Measurements from ENCODE around the gene ADAMTS16. TPM values are rescaled to one million over a fixed set of nuclear protein-coding genes. Genes with fewer than 3 reads are reported as not detected.

ADAMTS16 gene
- polyA plus RNA-seq, 3 donors: not detected

- Histone ChIP-seq H4K20me1 (ENCODE audit: insufficient read depth, low read length) (no peaks in the 10 kb centered on the region), H3K27me3 (ENCODE audit: control insufficient read depth in 2 of 2, insufficient read depth in 2 of 2, low read length in 2 of 2) (no peaks in the 10 kb centered on the region), H3K4me2 (replicated peaks; ENCODE audit: extremely low read depth, low read length, poor library complexity, severe bottlenecking) (no peak overlapping the region), H3K36me3 (replicated peaks in 1 of 2; ENCODE audit: control insufficient read depth in 1 of 2, insufficient read depth in 2 of 2, low read length in 2 of 2) (no peaks in the 10 kb centered on the region), H3K9me3 (replicated peaks in 1 of 2; ENCODE audit: control insufficient read depth in 1 of 2, insufficient read depth in 1 of 2, low read length in 2 of 2) (peaks cover 0 to 9% of the 10 kb centered on the region in 2 donors), H3K27ac (ENCODE audit: low read depth in 1 of 2, low read length in 2 of 2) (no peak overlapping the region), H3K79me2 (ENCODE audit: insufficient read depth, low read length) (no peaks in the 10 kb centered on the region), H3K4me3 (replicated peaks in 1 of 3; ENCODE audit: low read depth in 2 of 3, low read length in 3 of 3) (no peak overlapping the region), H3K4me1 (ENCODE audit: control insufficient read depth in 1 of 2, insufficient read depth in 2 of 2, low read length in 2 of 2) (no peaks in the 10 kb centered on the region), H2AFZ (ENCODE audit: insufficient read depth, low read depth, low read length, poor library complexity, severe bottlenecking) (no peak overlapping the region), H3K9ac (ENCODE audit: insufficient read depth, low read length, poor library complexity, severe bottlenecking) (no peak overlapping the region)
- H3K27ac Mint-ChIP-seq: no peak overlapping the region
- 93% methylated on average over 12 of the region's 15 CpGs for WGBS (ENCODE audit: insufficient coverage)
- H3K4me1 Mint-ChIP-seq: no peaks in the 10 kb centered on the region
- H3K4me3 Mint-ChIP-seq: no peak overlapping the region
- no peaks in the 10 kb centered on the region for H3K36me3 Mint-ChIP-seq
- TF ChIP-seq, protein P1, sequence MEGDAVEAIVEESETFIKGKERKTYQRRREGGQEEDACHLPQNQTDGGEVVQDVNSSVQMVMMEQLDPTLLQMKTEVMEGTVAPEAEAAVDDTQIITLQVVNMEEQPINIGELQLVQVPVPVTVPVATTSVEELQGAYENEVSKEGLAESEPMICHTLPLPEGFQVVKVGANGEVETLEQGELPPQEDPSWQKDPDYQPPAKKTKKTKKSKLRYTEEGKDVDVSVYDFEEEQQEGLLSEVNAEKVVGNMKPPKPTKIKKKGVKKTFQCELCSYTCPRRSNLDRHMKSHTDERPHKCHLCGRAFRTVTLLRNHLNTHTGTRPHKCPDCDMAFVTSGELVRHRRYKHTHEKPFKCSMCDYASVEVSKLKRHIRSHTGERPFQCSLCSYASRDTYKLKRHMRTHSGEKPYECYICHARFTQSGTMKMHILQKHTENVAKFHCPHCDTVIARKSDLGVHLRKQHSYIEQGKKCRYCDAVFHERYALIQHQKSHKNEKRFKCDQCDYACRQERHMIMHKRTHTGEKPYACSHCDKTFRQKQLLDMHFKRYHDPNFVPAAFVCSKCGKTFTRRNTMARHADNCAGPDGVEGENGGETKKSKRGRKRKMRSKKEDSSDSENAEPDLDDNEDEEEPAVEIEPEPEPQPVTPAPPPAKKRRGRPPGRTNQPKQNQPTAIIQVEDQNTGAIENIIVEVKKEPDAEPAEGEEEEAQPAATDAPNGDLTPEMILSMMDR (IDR thresholded peaks at IDR 0.05): no peak
- peaks cover 4 to 8% (median 5%) of the 10 kb centered on the region in 7 donors for H3K9me3 Mint-ChIP-seq
- DNase-seq: no peak
- peaks cover 0 to 2% (median 0%) of the 10 kb centered on the region in 3 donors for H3K27me3 Mint-ChIP-seq (ENCODE audit: low read depth in 3 of 3)
- intact Hi-C loops (cut with micrococcal nuclease): no loop called here
Measured at GRCh38 chr5:5132693-5133295, 7.3 kb upstream of the ADAMTS16 start.

- Mint-ChIP-seq H3K4me1 (no peaks in the 10 kb centered on the region), H3K27ac (no peak overlapping the region), H3K27me3 (ENCODE audit: low read depth in 3 of 3) (peaks cover 5 to 7% (median 7%) of the 10 kb centered on the region in 3 donors), H3K4me3 (no peak overlapping the region), H3K9me3 (peaks cover 4 to 13% (median 7%) of the 10 kb centered on the region in 7 donors), H3K36me3 (no peaks in the 10 kb centered on the region)
- no peak for DNase-seq
- no peak overlapping the region for H3K4me2 ChIP-seq (replicated peaks; ENCODE audit: extremely low read depth, low read length, poor library complexity, severe bottlenecking)
- TF ChIP-seq, protein P1 (IDR thresholded peaks at IDR 0.05): no peak
- no peak overlapping the region for H3K27ac ChIP-seq (ENCODE audit: low read depth in 1 of 2, low read length in 2 of 2)
- no peak overlapping the region for H2AFZ ChIP-seq (ENCODE audit: insufficient read depth, low read depth, low read length, poor library complexity, severe bottlenecking)
- no peaks in the 10 kb centered on the region for H3K79me2 ChIP-seq (ENCODE audit: insufficient read depth, low read length)
- H4K20me1 ChIP-seq (ENCODE audit: insufficient read depth, low read length): no peaks in the 10 kb centered on the region
- peaks cover 0 to 9% of the 10 kb centered on the region in 2 donors for H3K9me3 ChIP-seq (replicated peaks in 1 of 2; ENCODE audit: control insufficient read depth in 1 of 2, insufficient read depth in 1 of 2, low read length in 2 of 2)
- no peaks in the 10 kb centered on the region for H3K4me1 ChIP-seq (ENCODE audit: control insufficient read depth in 1 of 2, insufficient read depth in 2 of 2, low read length in 2 of 2)
- intact Hi-C loops (cut with micrococcal nuclease): no loop called here
- H3K36me3 ChIP-seq (replicated peaks in 1 of 2; ENCODE audit: control insufficient read depth in 1 of 2, insufficient read depth in 2 of 2, low read length in 2 of 2): no peaks in the 10 kb centered on the region
- H3K9ac ChIP-seq (ENCODE audit: insufficient read depth, low read length, poor library complexity, severe bottlenecking): no peak overlapping the region
- peaks cover 0 to 2% of the 10 kb centered on the region in 2 donors for H3K27me3 ChIP-seq (ENCODE audit: control insufficient read depth in 2 of 2, insufficient read depth in 2 of 2, low read length in 2 of 2)
- no peak overlapping the region for H3K4me3 ChIP-seq (replicated peaks in 1 of 3; ENCODE audit: low read depth in 2 of 3, low read length in 3 of 3)
- 94% methylated on average over 7 of the region's 9 CpGs for WGBS (ENCODE audit: insufficient coverage)
Measured at GRCh38 chr5:5134107-5134506, 6.0 kb upstream of the ADAMTS16 start.
